Mammary epithelial cell (primary cell): ENCODE measurements around the gene ELL2.

Source experiments
- EZH2 ChIP-seq: IDR thresholded peaks from 2 replicates; pipeline ENCODE4 v1.6.1; 2012; ENCODE audit warnings: low read length, inconsistent platforms, borderline replicate concordance
- TF ChIP-seq, protein P1 (sequence below), 2 donors: IDR thresholded peaks in 1 of 2; conservative IDR thresholded peaks in 1 of 2; 2 replicates each; pipeline ENCODE4 v1.5.1; 2011 to 2012; ENCODE audit warnings: inconsistent platforms in 2 of 2, low read length in 2 of 2, mild to moderate bottlenecking in 2 of 2, control low read depth in 1 of 2, low read depth in 1 of 2; ENCODE audit not compliant: insufficient read depth in 1 of 2; ENCODE audit errors: extremely low read depth in 1 of 2

DNA sequence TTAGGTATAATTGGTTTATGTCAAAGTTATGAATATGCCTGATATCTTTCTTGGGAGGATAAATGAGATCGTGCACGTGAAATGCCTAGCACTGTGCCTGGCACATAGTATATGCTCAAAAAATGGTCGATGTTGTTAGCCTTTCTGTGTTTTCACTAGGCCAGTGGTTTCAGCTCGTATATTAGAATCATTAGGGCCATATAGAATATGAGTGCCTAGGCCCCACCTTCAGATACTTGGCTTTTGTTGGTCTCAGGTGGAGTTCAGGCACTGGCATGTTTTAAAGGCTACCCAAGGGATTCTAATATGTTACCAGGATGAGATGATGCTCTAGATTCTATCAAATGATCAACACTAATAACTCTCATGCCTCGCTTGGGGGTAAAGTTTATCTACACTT is 56.8 kb downstream of the ELL2 start:
- TF ChIP-seq, protein P1, sequence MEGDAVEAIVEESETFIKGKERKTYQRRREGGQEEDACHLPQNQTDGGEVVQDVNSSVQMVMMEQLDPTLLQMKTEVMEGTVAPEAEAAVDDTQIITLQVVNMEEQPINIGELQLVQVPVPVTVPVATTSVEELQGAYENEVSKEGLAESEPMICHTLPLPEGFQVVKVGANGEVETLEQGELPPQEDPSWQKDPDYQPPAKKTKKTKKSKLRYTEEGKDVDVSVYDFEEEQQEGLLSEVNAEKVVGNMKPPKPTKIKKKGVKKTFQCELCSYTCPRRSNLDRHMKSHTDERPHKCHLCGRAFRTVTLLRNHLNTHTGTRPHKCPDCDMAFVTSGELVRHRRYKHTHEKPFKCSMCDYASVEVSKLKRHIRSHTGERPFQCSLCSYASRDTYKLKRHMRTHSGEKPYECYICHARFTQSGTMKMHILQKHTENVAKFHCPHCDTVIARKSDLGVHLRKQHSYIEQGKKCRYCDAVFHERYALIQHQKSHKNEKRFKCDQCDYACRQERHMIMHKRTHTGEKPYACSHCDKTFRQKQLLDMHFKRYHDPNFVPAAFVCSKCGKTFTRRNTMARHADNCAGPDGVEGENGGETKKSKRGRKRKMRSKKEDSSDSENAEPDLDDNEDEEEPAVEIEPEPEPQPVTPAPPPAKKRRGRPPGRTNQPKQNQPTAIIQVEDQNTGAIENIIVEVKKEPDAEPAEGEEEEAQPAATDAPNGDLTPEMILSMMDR (conservative IDR thresholded peaks at IDR 0.05 in 1 of 2, IDR thresholded peaks at IDR 0.05 in 1 of 2; ENCODE audit: extremely low read depth in 1 of 2, insufficient read depth in 1 of 2, low read depth in 1 of 2, low read length in 2 of 2) = no peak
- TF ChIP-seq EZH2 = no peak
